SW480 (cell line): ENCODE measurements around the gene PABPN1L.

Experiments used
- DNase-seq: peaks from one replicate; pipeline ENCODE4 v3.0.0-alpha.2; 2016; ENCODE audit warnings: low spot score

The PABPN1L gene

GRCh38 chr16:88848557-88848956 is 17.9 kb downstream of the PABPN1L start:
- DNase-seq, result no peak

DNA sequence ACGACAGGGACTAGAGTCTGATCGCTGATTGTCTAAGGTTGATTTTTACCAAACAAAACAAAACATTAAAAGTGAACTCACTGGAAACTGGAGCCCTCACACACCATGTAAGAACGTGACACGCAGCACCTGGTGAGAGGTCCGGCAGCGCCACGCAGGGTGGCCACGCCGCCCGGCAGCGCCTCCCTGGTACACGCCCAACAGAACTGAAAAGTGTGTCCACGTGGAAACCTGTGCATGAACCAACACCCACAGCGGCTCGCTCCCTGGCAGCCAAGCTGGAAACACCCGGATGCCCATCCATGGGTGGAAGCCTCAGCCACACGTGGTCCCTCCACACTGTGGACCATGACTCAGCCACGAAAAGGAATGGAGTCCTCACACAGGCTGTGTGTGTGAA is 18.8 kb downstream of the PABPN1L start:
- DNase-seq, result no peak

GRCh38 chr16:88846088-88846487 is 20.4 kb downstream of the PABPN1L start:
- no peak for DNase-seq

- DNase-seq, result no peak
Observed at GRCh38 chr16:88844419-88845036, 21.9 kb downstream of the PABPN1L start.

GRCh38 chr16:88843256-88843655 is 23.2 kb downstream of the PABPN1L start:
- no peak for DNase-seq

DNA sequence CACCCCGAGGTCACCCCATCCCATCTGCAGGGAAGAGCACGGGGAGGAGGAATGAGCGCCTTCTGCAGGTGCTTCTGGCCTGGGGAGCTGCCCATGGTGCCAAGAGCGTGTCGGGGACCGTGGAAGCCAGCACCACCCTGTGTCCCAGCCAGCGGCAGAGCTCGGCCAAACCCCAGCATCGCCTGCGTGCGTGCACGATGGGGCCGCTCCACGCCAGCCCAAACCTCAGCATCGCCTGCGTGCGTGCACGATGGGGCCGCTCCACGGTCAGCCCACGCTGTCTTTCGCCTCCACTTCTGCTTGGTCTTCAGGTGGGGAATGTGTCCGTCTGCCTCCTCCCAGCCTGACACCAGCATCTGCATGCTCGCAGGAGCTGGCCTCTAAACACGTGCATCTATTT is 23.7 kb downstream of the PABPN1L start:
- no peak for DNase-seq

- DNase-seq, result no peak
Observed at GRCh38 chr16:88842308-88842756, 24.1 kb downstream of the PABPN1L start.

GRCh38 chr16:88841521-88842307 is 24.7 kb downstream of the PABPN1L start:
- no peak for DNase-seq

DNA sequence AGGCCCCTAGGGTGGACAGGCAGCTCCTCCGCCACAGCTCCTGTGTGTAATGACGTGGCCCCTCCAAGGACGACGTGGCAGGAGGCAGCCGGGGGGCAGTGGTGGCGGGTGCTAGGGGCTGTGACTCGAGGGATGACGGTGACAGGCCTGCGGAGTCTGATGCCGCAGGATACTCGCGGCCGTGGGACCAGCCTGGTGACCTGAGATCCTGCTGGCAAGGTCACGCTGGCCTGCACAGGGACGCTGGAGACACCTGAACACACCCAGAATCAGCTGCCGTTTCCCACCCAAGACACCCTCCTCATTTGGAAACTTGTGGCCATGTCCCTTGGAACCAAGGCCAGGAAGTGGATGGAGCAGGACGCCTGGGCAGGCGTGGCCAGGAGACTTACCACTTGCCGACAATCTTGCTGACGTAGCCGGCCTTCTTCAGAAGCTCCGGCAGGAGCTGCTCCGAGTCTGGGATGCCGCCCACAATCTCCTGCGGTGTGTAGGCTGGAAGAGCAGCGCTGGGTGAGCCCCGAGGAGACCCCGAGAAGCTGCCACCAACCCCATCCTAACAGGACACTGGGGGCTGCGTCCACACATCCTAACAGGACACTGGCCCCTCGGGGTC is 25.8 kb downstream of the PABPN1L start:
- no peak for DNase-seq

DNA sequence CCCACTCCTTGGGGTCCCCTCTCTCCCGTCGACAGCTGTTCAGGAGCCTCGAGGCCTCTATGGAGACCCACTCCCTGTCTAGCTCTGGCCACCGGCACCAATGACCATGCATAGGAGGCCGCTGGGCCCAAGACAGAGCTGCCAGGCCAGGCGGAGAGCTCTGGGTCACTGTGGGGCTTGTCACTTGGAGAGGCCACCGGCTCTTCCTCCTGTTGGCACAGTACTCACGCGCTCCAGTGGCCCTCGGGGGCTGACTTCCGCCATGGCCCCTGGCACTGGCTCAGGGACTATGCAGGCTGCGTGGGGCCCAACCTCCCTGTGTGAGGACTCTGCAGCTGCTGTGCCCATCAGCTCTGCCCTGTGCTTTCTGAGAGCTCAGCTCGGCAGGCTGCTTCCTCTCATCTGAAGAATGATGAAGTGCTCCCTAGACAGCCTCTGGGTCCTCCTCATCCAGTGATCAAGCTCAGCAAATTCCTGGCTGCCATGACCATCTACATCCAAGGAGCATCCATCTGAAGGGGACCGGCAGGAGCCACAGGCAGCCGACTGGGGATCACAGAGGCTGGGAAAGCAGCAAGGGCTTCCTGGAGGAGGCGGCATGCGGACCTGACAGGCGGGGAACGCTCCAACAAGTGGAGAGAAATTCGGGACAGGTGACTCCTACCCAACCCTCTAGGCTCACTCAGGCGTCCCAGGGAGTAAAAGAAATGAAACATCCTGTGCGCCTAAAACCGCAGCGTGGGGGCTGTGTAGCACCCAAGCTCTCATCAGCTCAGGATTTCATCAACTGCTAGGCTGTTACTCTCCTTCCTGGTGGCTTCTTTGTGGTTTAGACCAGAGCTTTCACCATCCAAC is 26.5 kb downstream of the PABPN1L start:
- DNase-seq, result no peak

- no peak for DNase-seq
Observed at GRCh38 chr16:88839026-88839529, 27.4 kb downstream of the PABPN1L start.

DNA sequence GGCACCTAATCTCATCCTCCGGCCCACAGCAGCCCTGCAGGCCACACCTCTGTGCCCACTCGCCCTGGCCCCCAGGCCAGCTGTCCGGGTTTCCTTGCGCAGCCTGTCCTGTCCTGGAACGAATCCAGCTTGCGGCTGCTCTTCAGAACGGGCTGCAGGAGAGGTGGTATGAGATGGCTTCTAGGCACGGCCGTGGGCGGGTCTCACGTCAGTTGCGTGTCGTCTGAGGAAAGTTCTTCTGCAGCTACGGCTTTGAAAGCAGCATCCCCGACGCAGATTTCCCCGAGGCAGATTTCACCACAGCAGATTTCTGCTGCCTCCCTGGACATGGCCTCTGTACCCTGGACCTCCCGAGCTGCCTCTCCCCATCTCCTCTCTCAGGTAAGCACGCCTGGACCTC is 27.9 kb downstream of the PABPN1L start:
- no peak for DNase-seq

- DNase-seq, result no peak
Observed at GRCh38 chr16:88837806-88838205, 28.7 kb downstream of the PABPN1L start.

GRCh38 chr16:88836791-88837190 is 29.7 kb downstream of the PABPN1L start:
- DNase-seq, result no peak

DNA sequence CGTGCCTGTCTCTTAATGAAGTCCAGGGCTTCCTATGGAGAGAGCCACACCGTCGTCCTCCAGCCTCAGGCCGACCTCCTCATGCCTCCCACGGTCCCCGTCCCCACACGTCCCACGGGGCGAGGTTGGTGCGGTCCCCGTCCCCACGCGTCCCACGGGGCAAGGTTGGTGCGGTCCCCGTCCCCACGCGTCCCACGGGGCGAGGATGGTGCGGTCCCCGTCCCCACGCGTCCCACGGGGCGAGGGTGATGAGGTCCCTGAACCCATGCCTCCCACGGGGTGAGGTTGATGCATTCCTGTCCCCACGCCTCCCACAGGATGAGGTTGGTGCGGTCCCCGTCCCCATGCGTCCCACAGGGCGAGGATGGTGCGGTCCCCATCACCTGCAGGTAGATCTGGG is 30.6 kb downstream of the PABPN1L start:
- DNase-seq, result no peak

GRCh38 chr16:88835383-88835782 is 31.1 kb downstream of the PABPN1L start:
- DNase-seq, result no peak

DNA sequence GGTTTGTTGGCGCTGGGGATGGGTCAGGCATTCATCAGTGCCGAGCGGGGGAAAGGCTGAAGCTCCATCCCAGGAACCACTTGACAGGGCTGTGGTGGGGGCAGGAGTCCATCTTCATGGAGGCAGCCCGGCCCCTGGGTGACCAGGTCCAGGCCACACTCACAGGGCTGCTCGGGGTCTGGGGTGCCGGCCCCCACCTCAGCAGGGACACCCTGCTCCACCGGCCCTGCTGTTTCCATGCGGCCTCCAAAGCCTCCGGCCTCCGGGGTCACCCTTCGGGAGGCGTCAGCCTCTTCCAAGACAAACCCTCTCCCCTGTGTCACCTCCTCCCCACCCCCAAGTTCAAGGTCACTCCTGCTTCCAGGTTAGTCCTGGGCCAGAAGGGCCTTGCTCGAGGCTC is 31.8 kb downstream of the PABPN1L start:
- no peak for DNase-seq

- DNase-seq, result no peak
Observed at GRCh38 chr16:88833086-88833485, 33.4 kb downstream of the PABPN1L start.

GRCh38 chr16:88831838-88832237 is 34.6 kb downstream of the PABPN1L start:
- DNase-seq, result no peak

DNA sequence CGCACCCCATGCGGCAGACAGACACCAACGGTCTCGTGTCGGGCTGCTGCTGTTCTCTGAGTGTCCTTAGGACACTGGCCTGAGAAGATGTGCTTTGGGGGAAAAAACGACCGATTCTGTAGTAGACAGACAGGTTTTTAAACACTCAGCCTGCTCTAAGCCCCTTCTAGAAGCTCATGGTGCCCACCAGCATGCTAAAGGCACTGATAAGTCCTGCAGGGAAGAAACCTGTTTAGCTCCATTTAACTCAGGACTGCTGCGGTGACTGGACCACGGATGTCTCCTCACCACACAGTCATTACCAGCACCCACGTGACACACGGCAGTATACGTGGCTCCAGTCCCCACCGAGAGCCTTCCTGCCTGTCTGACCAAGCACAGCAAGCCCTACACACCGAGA is 35.7 kb downstream of the PABPN1L start:
- no peak for DNase-seq

GRCh38 chr16:88830258-88830657 is 36.2 kb downstream of the PABPN1L start:
- no peak for DNase-seq

DNA sequence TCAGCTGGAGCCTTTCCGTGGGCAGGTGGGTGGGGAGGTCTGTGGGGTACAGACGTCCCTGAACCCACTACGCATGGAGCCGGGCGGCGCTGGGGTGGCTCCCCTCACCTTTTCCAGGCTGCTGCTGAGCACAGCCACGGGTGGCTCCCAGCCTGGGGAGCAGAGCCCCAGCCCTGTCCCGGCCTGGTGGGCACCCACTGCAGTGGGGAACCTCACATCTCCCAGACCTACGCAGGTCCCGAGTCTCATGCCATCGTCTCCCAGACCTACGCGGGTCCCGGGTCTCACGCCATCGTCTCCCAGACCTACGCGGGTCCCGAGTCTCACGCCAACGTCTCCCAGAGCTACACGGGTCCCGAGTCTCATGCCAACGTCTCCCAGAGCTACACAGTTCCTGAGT is 37.7 kb downstream of the PABPN1L start:
- DNase-seq, result no peak
